WTC11 (cell line): ENCODE results near the gene VMAC. TPM values are rescaled to one million over a fixed set of nuclear protein-coding genes. Genes with fewer than 3 reads are reported as not detected.

Experiments
- ATAC-seq: fragments of 200-7000 bp; cut with Tn5 transposase; 2 replicates; pipeline ENCODE4 v1.10.0; 2021; ENCODE audit warnings: mild to moderate bottlenecking, moderate library complexity
- CTCF ChIA-PET: fragments of 300-600 bp; sonication (Branson Sonifier 250); formaldehyde crosslinking; loops from one replicate; lab custom pipeline; 2021; ENCODE audit warnings: antibody characterized with exemption; lab: Charles Lee
- POLR2A ChIA-PET: fragments of 350-600 bp; sonication (Branson Sonifier 250); formaldehyde crosslinking; loops from one replicate; lab custom pipeline; 2021; ENCODE audit warnings: antibody characterized with exemption; lab: Charles Lee
- DNase-seq: peaks from one replicate; pipeline ENCODE4 v3.0.0; 2021; ENCODE audit warnings: low spot score
- H3K27ac Mint-ChIP-seq: 2 replicates; pipeline ENCODE4 v1.8.0; 2021; ENCODE audit warnings: mixed read lengths
- H3K27me3 Mint-ChIP-seq: 2 replicates; pipeline ENCODE4 v1.8.0; 2021; ENCODE audit warnings: low read depth, mild to moderate bottlenecking, moderate library complexity, mixed read lengths
- H3K36me3 Mint-ChIP-seq: 2 replicates; pipeline ENCODE4 v1.8.0; 2021; ENCODE audit warnings: mixed read lengths
- H3K4me1 Mint-ChIP-seq: 2 replicates; pipeline ENCODE4 v1.8.0; 2022; ENCODE audit warnings: mixed read lengths
- H3K4me3 Mint-ChIP-seq: 2 replicates; pipeline ENCODE4 v1.8.0; 2021; ENCODE audit warnings: mild to moderate bottlenecking, moderate library complexity, mixed read lengths
- H3K9me3 Mint-ChIP-seq: 2 replicates; pipeline ENCODE4 v1.8.0; 2021; ENCODE audit warnings: mixed read lengths
- ATF2 ChIP-seq: sonication (generic); formaldehyde crosslinking; IDR thresholded peaks from 2 replicates; pipeline ENCODE4 v1.8.1; 2022; ENCODE audit warnings: low read depth, missing genetic modification reagents, borderline replicate concordance
- EMX1 ChIP-seq: fragments of 250-450 bp; sonication (Bioruptor Pico); IDR thresholded peaks from 2 replicates; pipeline ENCODE4 v1.8.0; 2021; ENCODE audit warnings: mild to moderate bottlenecking
- ESRRA ChIP-seq: sonication (generic); formaldehyde crosslinking; IDR thresholded peaks from 2 replicates; pipeline ENCODE4 v1.8.1; 2022; ENCODE audit warnings: mild to moderate bottlenecking, missing genetic modification reagents, borderline replicate concordance
- ETV6 ChIP-seq: sonication (generic); formaldehyde crosslinking; IDR thresholded peaks from 2 replicates; pipeline ENCODE4 v1.8.1; 2022; ENCODE audit warnings: mild to moderate bottlenecking, missing genetic modification reagents
- FOXJ3 ChIP-seq: sonication (generic); formaldehyde crosslinking; IDR thresholded peaks from 2 replicates; pipeline ENCODE4 v1.9.0; 2021; ENCODE audit warnings: missing genetic modification reagents, mild to moderate bottlenecking, borderline replicate concordance
- GTF2I ChIP-seq: fragments of 250-450 bp; sonication (Bioruptor Pico); conservative IDR thresholded peaks from 2 replicates; pipeline ENCODE4 v1.4.0; 2021; ENCODE audit warnings: mild to moderate bottlenecking
- JAZF1 ChIP-seq: fragments of 250-450 bp; sonication (Bioruptor Pico); IDR thresholded peaks from 2 replicates; pipeline ENCODE4 v1.9.0; 2021; ENCODE audit warnings: moderate library complexity, mild to moderate bottlenecking, inconsistent platforms
- KAT7 ChIP-seq: sonication (generic); formaldehyde crosslinking; IDR thresholded peaks from 2 replicates; pipeline ENCODE4 v1.8.1; 2023; ENCODE audit warnings: missing genetic modification reagents, mild to moderate bottlenecking, borderline replicate concordance
- MYBL2 ChIP-seq: sonication (generic); formaldehyde crosslinking; IDR thresholded peaks from 2 replicates; pipeline ENCODE4 v1.8.1; 2023; ENCODE audit warnings: mild to moderate bottlenecking, moderate library complexity, missing genetic modification reagents
- NFE2L1 ChIP-seq: sonication (generic); formaldehyde crosslinking; IDR thresholded peaks from 2 replicates; pipeline ENCODE4 v1.8.1; 2023; ENCODE audit warnings: missing genetic modification reagents
- NR1H2 ChIP-seq: sonication (generic); formaldehyde crosslinking; IDR thresholded peaks from 2 replicates; pipeline ENCODE4 v1.9.0; 2021; ENCODE audit warnings: mild to moderate bottlenecking, moderate library complexity, missing genetic modification reagents
- OVOL2 ChIP-seq: fragments of 250-450 bp; sonication (Bioruptor Pico); IDR thresholded peaks from 2 replicates; pipeline ENCODE4 v1.9.0; 2021; ENCODE audit warnings: mild to moderate bottlenecking, borderline replicate concordance
- RELA ChIP-seq: sonication (generic); formaldehyde crosslinking; IDR thresholded peaks from 2 replicates; pipeline ENCODE4 v1.8.1; 2022; ENCODE audit warnings: missing genetic modification reagents, mild to moderate bottlenecking, borderline replicate concordance
- TEAD1 ChIP-seq: sonication (generic); formaldehyde crosslinking; IDR thresholded peaks from 2 replicates; pipeline ENCODE4 v1.8.0; 2022; ENCODE audit warnings: mild to moderate bottlenecking, missing genetic modification reagents
- USF2 ChIP-seq: sonication (generic); formaldehyde crosslinking; IDR thresholded peaks from 2 replicates; pipeline ENCODE4 v1.8.1; 2023; ENCODE audit warnings: mild to moderate bottlenecking, missing genetic modification reagents, moderate library complexity
- ZMAT4 ChIP-seq: fragments of 250-450 bp; sonication (Bioruptor Pico); IDR thresholded peaks from 2 replicates; pipeline ENCODE4 v1.9.0; 2021; ENCODE audit warnings: mild to moderate bottlenecking
- ZNF138 ChIP-seq: sonication (generic); formaldehyde crosslinking; conservative IDR thresholded peaks from 2 replicates; pipeline ENCODE4 v1.8.1; 2022; ENCODE audit warnings: mild to moderate bottlenecking, moderate library complexity, missing genetic modification reagents
- ZNF219 ChIP-seq: sonication (generic); formaldehyde crosslinking; IDR thresholded peaks from 2 replicates; pipeline ENCODE4 v1.8.0; 2023; ENCODE audit warnings: missing genetic modification reagents, mild to moderate bottlenecking, borderline replicate concordance
- ZNF232 ChIP-seq: sonication (generic); formaldehyde crosslinking; IDR thresholded peaks from 2 replicates; pipeline ENCODE4 v1.8.0; 2022; ENCODE audit warnings: mild to moderate bottlenecking, missing genetic modification reagents
- ZNF512 ChIP-seq: sonication (generic); formaldehyde crosslinking; IDR thresholded peaks from 2 replicates; pipeline ENCODE4 v1.8.1; 2022; ENCODE audit warnings: missing genetic modification reagents, borderline replicate concordance
- total RNA-seq: library from RNA; stranded (reverse); gene quantifications from 3 replicates; pipeline ENCODE4 v1.2.3, GENCODE V29; 2021
- TF ChIP-seq, protein P1 (sequence below): sonication (generic); formaldehyde crosslinking; IDR thresholded peaks from 2 replicates; pipeline ENCODE4 v1.8.0; 2023; ENCODE audit warnings: missing genetic modification reagents

The VMAC gene
- total RNA-seq, 1 experiment from 2014 or later: 2.5 TPM

DNA sequence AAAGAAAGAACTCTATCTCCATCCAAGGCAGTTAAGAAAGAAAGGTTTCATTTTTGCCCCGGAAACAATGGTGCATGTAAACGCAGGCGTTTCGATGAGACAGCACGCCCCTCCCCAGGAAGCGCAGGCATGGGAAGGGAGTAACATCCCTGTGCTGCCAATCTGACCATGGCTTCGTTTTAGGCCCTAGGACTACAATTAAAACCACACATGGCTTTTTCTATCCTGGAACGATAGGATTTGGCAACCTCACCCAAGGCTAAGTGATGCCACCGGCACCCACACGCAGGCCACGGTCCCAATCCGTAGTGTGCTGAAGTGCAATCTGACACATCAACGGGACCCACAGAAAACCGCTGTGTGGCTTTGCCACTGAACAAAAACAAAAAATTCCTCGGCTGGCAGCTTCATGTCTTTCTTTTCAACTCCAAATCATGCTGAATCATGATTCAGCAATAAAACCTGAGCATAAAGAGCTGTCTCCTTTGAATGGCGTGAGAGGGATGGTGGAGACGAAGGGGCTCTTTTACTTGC, 49.1 kb downstream of the VMAC start:
- CTCF ChIA-PET: interaction anchor here (0.9 to 9.0 kb wide), 5 partner anchors 14 to 150 kb away, joined by 4 to 95 read pairs (median 10); no protein-coding TSS in a partner anchor
- Mint-ChIP-seq H3K27me3 (no peaks in the 10 kb centered on the region; the same call in 1 of the 2 replicates), H3K4me3 (peak overlapping the region; percentile 22; the same call in 1 of the 2 replicates), H3K36me3 (no peaks in the 10 kb centered on the region), H3K9me3 (no peaks in the 10 kb centered on the region), H3K27ac (peak overlapping the region; percentile 88), H3K4me1 (peaks cover 95% of the 10 kb centered on the region)
- no peak for TF ChIP-seq MYBL2 (CRISPR knock-in tag)
- no peak for TF ChIP-seq RELA (CRISPR knock-in tag)
- no peak for TF ChIP-seq NR1H2
- POLR2A ChIA-PET: no interaction called here
- DNase-seq (no peak), ATAC-seq (no peak)

DNA sequence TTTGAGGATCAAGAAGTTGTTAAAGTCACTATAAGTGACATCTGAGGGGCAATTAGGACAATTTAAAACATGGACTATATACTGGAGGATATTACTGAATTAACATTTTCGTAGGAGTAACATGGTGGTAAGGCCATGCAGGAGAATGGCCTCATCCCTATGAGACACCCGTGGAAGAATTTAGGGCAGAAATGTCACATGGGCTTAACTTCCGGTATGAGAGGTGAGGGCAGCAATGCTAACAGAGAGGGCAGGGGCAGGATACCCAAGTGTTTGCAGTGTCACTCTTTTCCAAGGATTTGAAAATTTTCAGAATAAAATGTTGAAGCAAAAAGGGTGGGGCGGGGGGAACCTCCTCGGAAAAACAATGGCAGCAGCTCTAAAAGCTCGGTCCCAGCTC, 49.6 kb downstream of the VMAC start:
- ChIA-PET POLR2A (no interaction called here), CTCF (interaction anchor here (0.9 to 9.0 kb wide), 3 partner anchors 14 to 150 kb away, joined by 4 to 95 read pairs (median 10); no protein-coding TSS in a partner anchor)
- DNase-seq (no peak), ATAC-seq (no peak)
- no peak for TF ChIP-seq RELA (CRISPR knock-in tag)
- no peak for TF ChIP-seq USF2 (CRISPR knock-in tag)
- TF ChIP-seq ETV6: no peak
- no peak for TF ChIP-seq KAT7 (CRISPR knock-in tag)
- TF ChIP-seq ZNF138 (CRISPR knock-in tag): no peak
- TF ChIP-seq ZNF232: no peak
- no peak for TF ChIP-seq TEAD1 (CRISPR knock-in tag)
- TF ChIP-seq EMX1 (CRISPR knock-in tag): no peak
- no peak for TF ChIP-seq ZNF512 (CRISPR knock-in tag)
- TF ChIP-seq ZMAT4 (CRISPR knock-in tag): no peak
- no peak for TF ChIP-seq ZNF219 (CRISPR knock-in tag)
- peak overlapping the region; percentile 88 for H3K27ac Mint-ChIP-seq
- no peaks in the 10 kb centered on the region; the same call in 1 of the 2 replicates for H3K27me3 Mint-ChIP-seq
- no peaks in the 10 kb centered on the region for H3K36me3 Mint-ChIP-seq
- 0 out of 2 replicates have a peak overlapping the region, but pooled peaks have one; percentile 6 for H3K4me3 Mint-ChIP-seq
- H3K9me3 Mint-ChIP-seq: no peaks in the 10 kb centered on the region
- peaks cover 95% of the 10 kb centered on the region for H3K4me1 Mint-ChIP-seq

- no peak overlapping the region for H3K27ac Mint-ChIP-seq
- H3K27me3 Mint-ChIP-seq: no peaks in the 10 kb centered on the region
- POLR2A ChIA-PET: no interaction called here
- DNase-seq (no peak), ATAC-seq (no peak)
- TF ChIP-seq KAT7 (CRISPR knock-in tag): no peak
- TF ChIP-seq FOXJ3 (CRISPR knock-in tag): no peak
- no peak for TF ChIP-seq JAZF1 (CRISPR knock-in tag)
- no peak for TF ChIP-seq OVOL2
- TF ChIP-seq ZNF219 (CRISPR knock-in tag): no peak
- TF ChIP-seq, protein P1, sequence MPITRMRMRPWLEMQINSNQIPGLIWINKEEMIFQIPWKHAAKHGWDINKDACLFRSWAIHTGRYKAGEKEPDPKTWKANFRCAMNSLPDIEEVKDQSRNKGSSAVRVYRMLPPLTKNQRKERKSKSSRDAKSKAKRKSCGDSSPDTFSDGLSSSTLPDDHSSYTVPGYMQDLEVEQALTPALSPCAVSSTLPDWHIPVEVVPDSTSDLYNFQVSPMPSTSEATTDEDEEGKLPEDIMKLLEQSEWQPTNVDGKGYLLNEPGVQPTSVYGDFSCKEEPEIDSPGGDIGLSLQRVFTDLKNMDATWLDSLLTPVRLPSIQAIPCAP (CRISPR knock-in tag): no peak
- TF ChIP-seq GTF2I (CRISPR knock-in tag): no peak
- no peak for TF ChIP-seq ATF2 (CRISPR knock-in tag)
- no peak for TF ChIP-seq NFE2L1 (CRISPR knock-in tag)
- TF ChIP-seq ESRRA (CRISPR knock-in tag): no peak
- H3K4me3 Mint-ChIP-seq: no peak overlapping the region
- peaks cover 88% of the 10 kb centered on the region for H3K4me1 Mint-ChIP-seq
- no peaks in the 10 kb centered on the region for H3K36me3 Mint-ChIP-seq
- CTCF ChIA-PET: interaction anchor here (1.0 to 5.2 kb wide), 3 partner anchors 13 to 152 kb away, joined by 3 to 41 read pairs (median 10); no protein-coding TSS in a partner anchor
- H3K9me3 Mint-ChIP-seq: no peaks in the 10 kb centered on the region
Observed at GRCh38 chr19:5955636-5955935, 50.9 kb downstream of the VMAC start.
